GM06990 (cell line): ENCODE data around the gene TTC16.

ENCODE experiments used
- DNase-seq: peaks from one replicate; pipeline ENCODE4 v3.0.0-alpha.2; 2011; ENCODE audit not compliant: insufficient read length; ENCODE audit errors: extremely low read depth
- H3K27me3 ChIP-seq: replicated peaks from 2 replicates; pipeline ENCODE4 v1.6.0; 2011; ENCODE audit warnings: low read length; ENCODE audit not compliant: control insufficient read depth, insufficient read depth
- H3K36me3 ChIP-seq: 2 replicates; pipeline ENCODE4 v1.5.1; 2011; ENCODE audit warnings: low read length; ENCODE audit not compliant: control insufficient read depth, insufficient read depth
- H3K4me3 ChIP-seq: replicated peaks from 2 replicates; pipeline ENCODE4 v1.5.1; 2011; ENCODE audit warnings: low read depth, mild to moderate bottlenecking, control low read depth, low read length
- TF ChIP-seq, protein P1 (sequence below): IDR thresholded peaks from 2 replicates; pipeline ENCODE4 v1.5.1; 2011; ENCODE audit warnings: low read length, control low read depth, mild to moderate bottlenecking, inconsistent platforms; ENCODE audit not compliant: insufficient read depth, poor library complexity, severe bottlenecking

Gene TTC16

DNA sequence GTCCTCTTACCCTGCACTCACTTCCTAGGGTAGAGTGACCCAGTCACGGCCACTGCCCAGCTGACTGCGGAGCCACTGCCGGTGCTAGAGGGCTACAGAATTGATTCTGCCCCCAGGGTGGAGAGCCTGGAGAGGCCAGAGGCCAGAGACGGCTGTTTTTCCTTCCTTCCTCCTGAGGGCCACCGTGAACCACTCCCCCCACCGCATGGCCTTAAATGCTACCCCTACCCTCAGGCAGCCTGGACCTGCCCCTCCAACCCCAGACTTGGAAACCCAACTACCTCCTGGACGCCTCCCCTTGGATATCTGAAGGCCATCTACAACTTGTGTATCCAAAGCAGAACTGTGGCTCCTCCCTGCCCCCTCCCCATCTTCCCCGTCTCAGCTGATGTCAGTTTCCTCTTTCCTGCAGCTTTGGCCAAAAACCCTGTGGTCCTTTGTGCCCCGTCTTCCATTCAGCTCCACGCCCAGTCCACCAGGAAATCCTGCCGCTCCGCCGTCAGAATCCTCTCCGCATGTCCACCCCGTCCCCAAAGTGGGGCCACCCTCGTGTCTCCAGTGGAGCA, 46.3 kb downstream of the TTC16 start:
- no peaks in the 10 kb centered on the region for H3K27me3 ChIP-seq
- H3K4me3 ChIP-seq = no peak overlapping the region
- TF ChIP-seq, protein P1, sequence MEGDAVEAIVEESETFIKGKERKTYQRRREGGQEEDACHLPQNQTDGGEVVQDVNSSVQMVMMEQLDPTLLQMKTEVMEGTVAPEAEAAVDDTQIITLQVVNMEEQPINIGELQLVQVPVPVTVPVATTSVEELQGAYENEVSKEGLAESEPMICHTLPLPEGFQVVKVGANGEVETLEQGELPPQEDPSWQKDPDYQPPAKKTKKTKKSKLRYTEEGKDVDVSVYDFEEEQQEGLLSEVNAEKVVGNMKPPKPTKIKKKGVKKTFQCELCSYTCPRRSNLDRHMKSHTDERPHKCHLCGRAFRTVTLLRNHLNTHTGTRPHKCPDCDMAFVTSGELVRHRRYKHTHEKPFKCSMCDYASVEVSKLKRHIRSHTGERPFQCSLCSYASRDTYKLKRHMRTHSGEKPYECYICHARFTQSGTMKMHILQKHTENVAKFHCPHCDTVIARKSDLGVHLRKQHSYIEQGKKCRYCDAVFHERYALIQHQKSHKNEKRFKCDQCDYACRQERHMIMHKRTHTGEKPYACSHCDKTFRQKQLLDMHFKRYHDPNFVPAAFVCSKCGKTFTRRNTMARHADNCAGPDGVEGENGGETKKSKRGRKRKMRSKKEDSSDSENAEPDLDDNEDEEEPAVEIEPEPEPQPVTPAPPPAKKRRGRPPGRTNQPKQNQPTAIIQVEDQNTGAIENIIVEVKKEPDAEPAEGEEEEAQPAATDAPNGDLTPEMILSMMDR = no peak
- H3K36me3 ChIP-seq = peaks cover 15% of the 10 kb centered on the region
- no peak for DNase-seq

- TF ChIP-seq, protein P1 = peak; percentile 47
- Histone ChIP-seq H3K27me3 (no peaks in the 10 kb centered on the region), H3K36me3 (peaks cover 16% of the 10 kb centered on the region), H3K4me3 (no peak overlapping the region)
- DNase-seq = no peak
Measured at GRCh38 chr9:127763918-127764384, 48.1 kb downstream of the TTC16 start.

DNA sequence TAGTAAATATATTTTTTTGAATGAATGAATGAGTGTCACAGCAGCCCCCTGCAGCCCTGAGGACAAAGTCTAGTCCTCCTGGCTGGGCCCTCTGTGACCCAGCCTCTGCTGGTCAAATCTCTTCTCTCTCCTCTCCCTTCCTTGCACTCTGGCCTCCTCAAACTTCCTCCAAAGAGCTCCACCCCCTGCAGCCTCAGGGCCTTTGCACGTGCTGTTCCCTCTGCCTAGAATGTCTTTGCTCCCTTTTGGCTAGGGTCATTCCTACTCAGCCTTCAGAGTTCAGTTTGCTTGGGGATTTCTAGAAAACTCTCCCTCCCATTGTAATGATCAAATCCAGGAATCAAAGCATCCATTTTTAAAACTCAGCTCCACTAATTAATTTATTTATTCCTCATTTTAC, 49.5 kb downstream of the TTC16 start:
- TF ChIP-seq, protein P1 = no peak
- Histone ChIP-seq H3K4me3 (no peak overlapping the region), H3K36me3 (peaks cover 16% of the 10 kb centered on the region), H3K27me3 (no peaks in the 10 kb centered on the region)
- DNase-seq = no peak

GRCh38 chr9:127767410-127767809, 51.5 kb downstream of the TTC16 start:
- DNase-seq = no peak
- H3K27me3 ChIP-seq = no peaks in the 10 kb centered on the region
- TF ChIP-seq, protein P1 = no peak
- H3K36me3 ChIP-seq = peaks cover 16% of the 10 kb centered on the region
- H3K4me3 ChIP-seq = no peak overlapping the region

DNA sequence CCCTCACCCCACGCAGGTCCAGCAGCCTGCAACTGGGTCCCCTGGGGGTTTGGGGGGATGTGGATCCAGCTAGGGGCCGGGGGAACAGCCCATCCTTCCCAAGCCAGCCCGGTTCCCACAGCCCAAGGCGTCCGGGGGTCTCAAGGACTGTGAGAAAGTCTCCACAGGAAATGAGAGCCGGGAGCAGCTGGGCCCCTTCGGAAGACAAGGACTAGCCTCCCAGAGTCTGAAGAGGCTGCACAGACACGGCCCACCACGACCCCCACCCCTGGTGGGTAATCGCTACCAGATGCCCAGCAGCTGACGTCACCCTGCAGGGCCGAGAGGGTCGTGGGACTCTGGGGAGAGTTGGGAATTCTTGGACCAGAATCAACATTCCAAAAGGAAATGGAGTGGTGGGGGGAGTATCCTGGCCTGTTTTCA, 52.0 kb downstream of the TTC16 start:
- DNase-seq = no peak
- Histone ChIP-seq H3K27me3 (no peaks in the 10 kb centered on the region), H3K4me3 (no peak overlapping the region), H3K36me3 (peaks cover 16% of the 10 kb centered on the region)
- TF ChIP-seq, protein P1 = no peak

DNA sequence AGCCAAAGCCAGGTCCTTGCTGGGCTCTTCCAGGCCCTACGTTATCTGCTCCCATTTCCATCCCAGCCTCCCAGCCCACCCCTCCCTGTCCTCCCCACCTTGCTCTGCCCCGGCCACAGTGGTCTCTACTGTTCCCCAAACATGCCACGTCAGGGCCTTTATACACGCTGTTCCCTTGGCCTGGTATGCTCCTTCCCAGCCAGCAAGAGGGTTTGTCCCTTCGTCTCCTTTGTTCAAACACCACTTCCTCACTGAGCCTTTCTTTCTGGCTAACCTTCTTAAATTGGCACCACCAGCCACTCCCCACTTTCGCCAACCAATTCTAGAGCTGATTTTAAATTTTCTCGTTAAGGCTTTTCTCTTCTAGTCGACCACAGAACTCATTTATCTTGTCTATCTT, 52.8 kb downstream of the TTC16 start:
- DNase-seq = no peak
- TF ChIP-seq, protein P1 = no peak
- H3K4me3 ChIP-seq = no peak overlapping the region
- H3K27me3 ChIP-seq = no peaks in the 10 kb centered on the region
- H3K36me3 ChIP-seq = peaks cover 18% of the 10 kb centered on the region
